GM13976 (cell line): Measurements from ENCODE around the gene KRTAP2-1.
"Not testable (repeated sequence)": the region's sequence is repeated elsewhere in the genome, so short reads cannot be mapped to it uniquely, and the experiment has no call there.

ENCODE experiments used
- DNase-seq: peaks from one replicate; pipeline ENCODE4 v3.0.0; 2012; ENCODE audit warnings: low spot score
- in situ Hi-C: fragments of 300-500 bp; cut with MboI; formaldehyde crosslinking; loops from one replicate; pipeline ENCODE4 v1.12.0; 2022; ENCODE audit warnings: low sequenced_read_pairs, mixed read lengths, inconsistent platforms; ENCODE audit not compliant: unreplicated experiment
- TF ChIP-seq, protein P1 (sequence below): IDR thresholded peaks from 2 replicates; pipeline ENCODE4 v1.5.1; 2012; ENCODE audit warnings: borderline replicate concordance, mild to moderate bottlenecking; ENCODE audit not compliant: insufficient read depth; ENCODE audit errors: extremely low read depth, missing control alignments, control extremely low read depth

The KRTAP2-1 gene

DNA sequence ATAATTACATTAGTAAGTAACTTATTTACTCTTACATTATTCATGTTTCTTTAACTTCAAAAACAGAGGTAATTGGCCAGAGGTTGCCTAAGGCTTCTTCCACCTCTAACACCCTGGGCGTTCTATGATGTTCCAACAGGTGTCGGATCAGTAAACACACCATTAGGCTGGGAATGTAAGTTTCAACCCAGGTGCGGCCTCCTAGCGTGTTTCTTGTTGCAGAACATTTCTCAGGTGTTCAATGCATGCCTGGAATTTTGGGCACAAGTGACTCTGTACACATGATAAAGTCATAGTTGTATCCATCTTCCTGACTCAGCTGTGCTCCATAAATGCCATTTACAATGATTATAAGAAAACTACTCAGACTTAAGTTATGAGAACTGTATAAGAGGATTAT, 6.9 kb upstream of the KRTAP2-1 start:
- TF ChIP-seq, protein P1, sequence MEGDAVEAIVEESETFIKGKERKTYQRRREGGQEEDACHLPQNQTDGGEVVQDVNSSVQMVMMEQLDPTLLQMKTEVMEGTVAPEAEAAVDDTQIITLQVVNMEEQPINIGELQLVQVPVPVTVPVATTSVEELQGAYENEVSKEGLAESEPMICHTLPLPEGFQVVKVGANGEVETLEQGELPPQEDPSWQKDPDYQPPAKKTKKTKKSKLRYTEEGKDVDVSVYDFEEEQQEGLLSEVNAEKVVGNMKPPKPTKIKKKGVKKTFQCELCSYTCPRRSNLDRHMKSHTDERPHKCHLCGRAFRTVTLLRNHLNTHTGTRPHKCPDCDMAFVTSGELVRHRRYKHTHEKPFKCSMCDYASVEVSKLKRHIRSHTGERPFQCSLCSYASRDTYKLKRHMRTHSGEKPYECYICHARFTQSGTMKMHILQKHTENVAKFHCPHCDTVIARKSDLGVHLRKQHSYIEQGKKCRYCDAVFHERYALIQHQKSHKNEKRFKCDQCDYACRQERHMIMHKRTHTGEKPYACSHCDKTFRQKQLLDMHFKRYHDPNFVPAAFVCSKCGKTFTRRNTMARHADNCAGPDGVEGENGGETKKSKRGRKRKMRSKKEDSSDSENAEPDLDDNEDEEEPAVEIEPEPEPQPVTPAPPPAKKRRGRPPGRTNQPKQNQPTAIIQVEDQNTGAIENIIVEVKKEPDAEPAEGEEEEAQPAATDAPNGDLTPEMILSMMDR: no peak
- in situ Hi-C loops: no loop called here
- DNase-seq: no peak

DNA sequence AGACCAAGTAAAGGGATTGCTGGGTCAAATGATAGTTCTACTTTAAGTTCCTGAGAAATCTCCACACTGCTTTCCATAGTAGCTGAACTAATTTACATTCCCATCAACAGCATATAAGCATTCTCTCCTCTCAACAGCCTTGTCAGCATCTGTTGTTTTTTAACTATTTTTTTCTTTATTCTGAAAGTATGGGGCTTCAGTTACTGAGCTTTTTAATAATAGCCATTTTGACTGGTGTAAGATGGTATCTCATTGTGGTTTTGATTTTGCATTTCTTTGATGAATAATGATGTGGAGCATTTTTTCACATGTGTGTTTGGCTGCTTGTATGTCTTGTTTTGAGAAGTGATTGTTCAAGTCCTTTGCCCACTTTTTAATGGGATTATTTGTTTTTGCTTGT, 5.5 kb upstream of the KRTAP2-1 start:
- in situ Hi-C loops: no loop called here
- no peak for DNase-seq
- TF ChIP-seq, protein P1: no peak

GRCh38 chr17:41049110-41049509, 2.0 kb upstream of the KRTAP2-1 start:
- peak; percentile 30 for DNase-seq
- TF ChIP-seq, protein P1: no peak
- in situ Hi-C loops: no loop called here

- TF ChIP-seq, protein P1: no peak
- in situ Hi-C loops: no loop called here
- DNase-seq: no peak
Observed at GRCh38 chr17:41048441-41048840, 1.3 kb upstream of the KRTAP2-1 start.

GRCh38 chr17:41042953-41043352, 4.2 kb downstream of the KRTAP2-1 start:
- in situ Hi-C loops: no loop called here
- DNase-seq: no peak
- TF ChIP-seq, protein P1: no peak

DNA sequence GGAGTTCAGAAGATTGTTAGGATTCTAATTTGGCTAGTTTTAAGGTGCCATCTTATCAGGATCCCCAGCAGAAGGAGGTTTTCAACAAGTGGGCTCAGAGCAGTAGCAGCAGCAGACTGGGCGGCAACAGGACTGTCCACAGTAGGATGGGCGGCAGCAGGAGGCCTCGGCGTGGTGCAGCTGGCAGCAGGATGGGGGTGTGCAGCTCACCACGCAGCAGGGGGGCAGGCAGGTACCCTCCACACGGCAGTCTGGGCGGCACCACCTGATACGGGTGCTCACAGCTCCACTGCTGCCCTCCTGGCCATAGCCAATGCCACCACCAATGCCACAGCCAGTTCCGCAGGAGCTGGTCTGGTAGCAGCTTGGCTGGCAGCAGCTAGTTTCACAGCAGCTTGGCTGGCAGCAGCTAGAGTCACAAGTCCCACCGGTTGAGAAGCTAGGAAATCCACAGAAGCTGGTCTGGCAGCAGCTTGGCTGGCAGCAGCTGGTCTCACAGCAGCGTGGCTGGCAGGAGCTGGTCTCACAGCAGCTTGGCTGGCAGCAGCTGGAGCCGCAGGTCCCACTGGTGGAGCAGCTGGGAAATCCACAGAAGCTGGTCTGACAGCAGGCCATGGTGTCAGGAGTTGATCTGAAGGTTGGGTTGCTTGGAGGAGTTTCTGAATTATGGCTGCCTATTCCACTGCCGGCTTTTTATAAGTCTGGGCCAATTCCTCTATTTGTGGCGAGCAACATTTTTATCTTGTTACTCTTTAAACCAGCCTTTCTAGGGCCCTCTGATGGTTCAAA, 6.1 kb downstream of the KRTAP2-1 start, which contains the start of gene KRTAP1-1:
TSS of gene KRTAP1-1 (minus strand) at position 668 of the 789 bp plus-strand sequence. CDS start at position 615, 53 bp downstream.
- in situ Hi-C loops, DNase-seq: not testable (repeated sequence)

GRCh38 chr17:41037853-41038350, 9.2 kb downstream of the KRTAP2-1 start:
- TF ChIP-seq, protein P1: no peak
- DNase-seq: no peak
- in situ Hi-C loops: no loop called here

DNA sequence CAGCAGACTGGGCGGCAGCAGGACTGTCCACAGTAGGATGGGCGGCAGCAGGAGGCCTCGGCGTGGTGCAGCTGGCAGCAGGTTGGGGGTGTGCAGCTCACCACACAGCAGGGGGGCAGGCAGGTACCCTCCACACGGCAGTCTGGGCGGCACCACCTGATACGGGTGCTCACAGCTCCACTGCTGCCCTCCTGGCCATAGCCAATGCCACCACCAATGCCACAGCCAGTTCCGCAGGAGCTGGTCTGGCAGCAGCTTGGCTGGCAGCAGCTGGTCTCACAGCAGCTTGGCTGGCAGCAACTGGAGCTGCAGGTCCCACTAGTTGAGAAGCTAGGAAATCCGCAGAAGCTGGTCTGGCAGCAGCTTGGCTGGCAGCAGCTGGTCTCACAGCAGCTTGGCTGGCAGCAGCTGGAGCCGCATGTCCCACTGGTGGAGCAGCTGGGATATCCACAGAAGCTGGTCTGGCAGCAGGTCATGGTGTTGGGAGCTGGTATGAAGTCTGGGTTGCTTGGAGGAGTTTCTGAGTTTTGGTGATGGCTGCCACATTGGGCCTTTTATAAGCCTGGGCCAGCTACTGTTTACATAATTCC, 12.7 kb downstream of the KRTAP2-1 start, which contains the start of gene KRTAP1-3:
TSS of gene KRTAP1-3 (minus strand) at position 529 of the 590 bp plus-strand sequence. CDS start at position 476, 53 bp downstream.
- in situ Hi-C loops, DNase-seq: not testable (repeated sequence)
